Measurements from ENCODE around the gene MAGI2.
"Not testable (repeated sequence)": the region's sequence is repeated elsewhere in the genome, so short reads cannot be mapped to it uniquely, and the experiment has no call there.

MAGI2 gene

DNA sequence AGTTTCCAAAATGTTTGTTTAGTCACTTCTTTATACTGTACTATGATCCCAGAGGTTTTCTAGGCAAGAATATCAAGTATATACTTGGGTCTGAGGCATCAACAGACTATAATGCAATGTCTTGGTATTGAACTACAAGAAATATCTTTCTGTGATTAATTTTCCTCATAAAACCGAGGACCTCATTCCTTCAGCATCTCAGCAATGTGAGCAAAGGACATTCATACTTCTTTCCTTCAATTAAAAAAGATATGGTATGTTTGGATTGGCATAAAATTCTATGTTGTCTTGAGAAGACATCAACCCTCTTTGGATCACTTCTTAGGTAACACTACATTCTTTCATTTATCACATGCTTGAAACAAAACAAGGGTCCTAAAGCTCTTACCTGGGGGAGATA is 1130.3 kb downstream of the MAGI2 start:
- no peak for DNase-seq

DNA sequence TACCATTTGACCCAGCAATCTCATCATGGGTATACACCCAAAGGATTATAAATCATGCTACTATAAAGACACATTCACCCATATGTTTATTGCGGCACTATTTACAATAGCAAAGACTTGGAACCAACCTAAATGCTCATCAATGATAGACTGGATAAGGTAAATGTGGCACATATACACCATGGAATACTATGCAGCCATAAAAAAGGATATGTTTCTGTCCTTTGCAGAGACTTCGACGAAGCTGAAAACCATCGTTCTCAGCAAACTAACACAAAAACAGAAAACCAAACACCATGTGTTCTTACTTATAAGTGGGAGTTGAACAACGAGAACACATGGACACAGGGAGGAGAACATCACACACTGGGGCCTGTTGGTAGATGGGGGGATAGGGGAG is 1131.2 kb downstream of the MAGI2 start:
- not testable (repeated sequence) for DNase-seq

DNA sequence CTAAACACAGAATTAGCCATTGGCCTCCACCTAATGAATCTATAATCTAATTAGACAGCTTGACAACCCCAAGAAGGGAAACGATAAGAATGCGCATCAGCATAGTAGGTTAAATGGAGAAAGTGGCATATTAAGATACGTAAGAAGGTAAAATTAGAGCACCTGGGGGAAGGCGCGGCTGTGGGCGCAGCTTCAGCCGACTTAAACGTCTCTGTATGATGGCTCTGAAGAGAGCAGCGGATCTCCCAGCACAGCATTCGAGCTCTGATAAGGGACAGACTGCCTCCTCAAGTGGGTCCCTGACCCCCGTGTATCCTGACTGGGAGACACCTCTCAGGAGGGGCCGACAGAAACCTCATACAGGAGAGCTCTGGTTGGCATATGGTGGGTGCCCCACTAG is 1136.1 kb downstream of the MAGI2 start:
- DNase-seq = no peak

DNA sequence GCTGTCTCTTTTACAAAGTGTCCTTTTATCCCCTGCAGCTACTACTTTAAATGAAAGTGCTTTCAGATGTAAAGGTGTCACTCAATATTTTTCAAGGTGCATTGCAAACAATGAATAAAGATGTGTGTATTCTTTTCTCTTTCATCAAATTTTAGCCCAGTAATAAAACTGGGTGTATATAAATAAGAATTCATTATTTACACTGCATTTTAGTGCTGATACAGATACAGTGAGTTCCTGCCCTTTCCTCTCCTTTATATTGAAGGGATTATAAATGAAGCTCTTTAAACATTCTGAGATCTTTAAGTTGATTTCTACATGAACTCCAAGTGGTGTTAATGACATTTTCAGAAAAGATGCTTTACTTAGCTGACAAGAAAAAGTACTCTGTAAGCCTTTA is 1137.4 kb downstream of the MAGI2 start:
- no peak for DNase-seq

DNA sequence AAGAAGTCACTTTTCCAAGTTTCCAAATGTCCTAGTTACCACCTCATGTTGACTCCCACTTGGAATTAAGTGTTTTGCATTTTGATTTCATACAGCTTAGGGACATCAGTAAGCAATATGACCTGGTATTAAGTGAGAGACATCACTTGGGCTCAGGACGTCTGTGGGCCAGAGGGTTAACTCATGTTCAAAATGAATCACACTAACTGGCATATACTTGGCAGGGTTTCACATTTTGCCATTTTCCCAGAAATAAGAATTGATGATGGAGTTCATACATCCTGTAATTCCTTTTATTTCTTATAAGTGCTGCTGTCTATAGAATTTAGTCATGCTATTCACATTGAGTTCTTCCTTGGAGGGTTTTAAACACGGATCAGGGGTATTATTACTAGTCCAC is 1138.3 kb downstream of the MAGI2 start:
- DNase-seq = no peak

DNA sequence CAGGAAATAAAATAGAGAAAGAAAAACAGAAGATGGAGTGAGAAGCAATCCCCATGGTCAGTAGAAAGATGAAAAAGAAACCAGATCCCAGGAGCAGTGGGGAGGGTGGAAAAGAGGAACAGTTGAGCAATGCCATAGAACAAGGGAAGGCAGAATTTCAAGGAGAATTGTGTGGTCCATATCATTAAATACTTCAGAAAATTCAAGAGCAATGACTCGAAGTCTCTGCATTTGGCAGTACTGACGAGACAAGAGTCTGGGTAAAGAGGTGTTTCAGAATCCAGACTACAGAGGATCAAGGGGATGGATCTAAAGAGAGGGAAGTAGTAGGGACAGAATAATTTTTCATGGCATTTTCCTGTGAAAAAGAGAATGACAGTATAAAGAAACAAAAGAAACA is 1142.3 kb downstream of the MAGI2 start:
- no peak for DNase-seq

DNA sequence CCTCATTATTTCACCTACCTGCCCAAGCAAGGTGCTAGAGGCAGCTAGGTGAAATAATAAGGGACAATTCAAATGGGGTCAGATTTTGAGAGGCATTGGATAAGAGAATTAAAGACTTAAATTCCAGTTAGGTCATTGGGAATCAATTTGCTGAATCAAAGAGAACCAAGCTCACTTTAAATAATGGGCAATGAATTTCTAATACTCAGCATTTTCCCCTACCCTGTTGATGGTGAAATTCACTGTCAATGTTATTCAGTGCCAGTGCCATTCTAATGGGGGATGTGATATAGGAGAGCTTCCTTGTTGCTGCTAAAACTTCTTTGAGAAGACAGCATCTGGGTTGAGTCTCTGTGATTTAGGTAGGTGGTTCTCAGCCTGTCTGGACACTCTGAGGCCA is 1145.6 kb downstream of the MAGI2 start:
- DNase-seq = no peak

DNA sequence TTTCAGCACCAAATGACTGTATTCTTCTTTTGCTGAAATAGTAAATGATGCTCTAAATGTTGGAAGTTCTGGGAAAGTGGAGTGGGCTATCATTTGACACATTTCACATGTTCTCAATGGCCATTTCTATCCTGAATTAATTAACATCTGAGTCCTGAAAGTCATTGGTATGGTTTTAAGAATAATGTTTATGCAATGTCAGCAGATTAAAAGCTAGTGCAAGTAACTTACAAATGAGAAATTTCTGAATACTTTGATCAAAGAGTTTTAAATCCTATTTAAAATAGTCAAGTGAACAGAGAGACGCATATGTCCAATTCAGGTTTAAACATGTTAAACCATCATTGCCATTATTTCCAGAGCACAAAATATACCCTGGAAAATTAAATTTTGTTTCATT is 1146.8 kb downstream of the MAGI2 start:
- no peak for DNase-seq

DNA sequence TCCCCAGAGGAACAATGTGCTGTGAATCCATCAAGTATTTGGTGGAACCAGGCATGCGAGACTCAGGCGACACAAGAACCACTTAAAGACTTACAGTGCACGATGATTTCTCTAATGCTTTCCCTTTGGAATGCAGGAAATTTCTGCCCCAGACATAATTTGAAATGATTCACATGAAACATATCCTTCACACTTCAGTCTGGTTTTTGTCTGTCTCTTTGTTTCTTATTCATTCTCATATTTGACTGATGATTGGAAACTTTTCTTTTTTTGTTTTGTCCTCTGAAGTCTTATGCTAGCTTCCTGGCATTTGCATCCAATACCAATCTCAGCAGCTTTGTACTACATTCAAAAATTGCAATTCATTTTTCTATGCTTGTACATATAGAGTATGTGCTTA is 1152.1 kb downstream of the MAGI2 start:
- DNase-seq = no peak

DNA sequence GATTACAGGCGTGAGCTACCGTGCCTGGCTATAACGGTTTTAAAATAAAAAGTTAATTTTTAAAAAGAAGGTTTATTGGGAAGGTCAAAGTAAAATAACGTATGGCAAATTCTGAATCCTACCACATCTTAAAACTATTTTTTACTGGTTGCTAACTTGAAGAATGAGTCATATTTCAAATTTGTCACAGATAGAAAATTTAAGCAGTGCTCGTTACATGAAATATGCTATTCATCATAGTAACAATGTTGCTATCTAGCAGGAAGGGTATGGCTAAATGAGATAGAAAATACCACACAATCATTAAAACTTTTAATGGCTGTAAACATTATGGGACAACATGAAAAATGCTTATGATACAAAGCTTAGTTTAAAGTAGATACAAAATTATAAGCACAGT is 1154.4 kb downstream of the MAGI2 start:
- no peak for DNase-seq

DNA sequence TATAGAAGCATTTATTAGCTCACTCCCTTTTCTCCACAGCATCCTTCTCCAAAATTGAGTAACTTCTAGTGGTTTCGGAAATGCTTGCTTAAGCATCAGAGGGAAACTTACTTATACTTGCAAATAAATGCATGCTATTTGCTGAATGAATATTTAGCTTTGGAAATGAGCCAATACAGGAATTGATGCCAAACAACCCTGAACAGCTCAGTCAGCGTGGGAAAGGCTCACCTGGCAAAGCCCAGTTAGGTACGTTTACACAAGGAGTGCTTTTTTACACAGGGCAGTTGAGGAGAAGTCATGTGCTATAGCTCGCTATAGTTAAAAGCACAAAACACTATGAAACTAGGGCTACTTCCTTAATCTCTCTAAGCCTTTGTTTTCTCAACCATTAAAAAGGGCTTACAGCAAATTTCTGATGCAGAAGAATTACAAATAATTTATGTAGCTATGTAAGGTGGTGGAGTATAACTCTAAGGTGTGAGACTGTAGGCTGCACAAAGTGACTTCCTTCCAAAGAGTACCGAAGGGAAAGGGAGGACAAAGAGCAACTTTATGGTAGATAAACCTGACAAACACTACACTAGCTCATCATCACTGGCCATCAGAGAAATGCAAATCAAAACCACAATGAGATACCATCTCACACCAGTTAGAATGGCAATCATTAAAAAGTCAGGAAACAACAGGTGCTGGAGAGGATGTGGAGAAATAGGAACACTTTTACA is 1156.7 kb downstream of the MAGI2 start:
- DNase-seq = peak; percentile 86

DNA sequence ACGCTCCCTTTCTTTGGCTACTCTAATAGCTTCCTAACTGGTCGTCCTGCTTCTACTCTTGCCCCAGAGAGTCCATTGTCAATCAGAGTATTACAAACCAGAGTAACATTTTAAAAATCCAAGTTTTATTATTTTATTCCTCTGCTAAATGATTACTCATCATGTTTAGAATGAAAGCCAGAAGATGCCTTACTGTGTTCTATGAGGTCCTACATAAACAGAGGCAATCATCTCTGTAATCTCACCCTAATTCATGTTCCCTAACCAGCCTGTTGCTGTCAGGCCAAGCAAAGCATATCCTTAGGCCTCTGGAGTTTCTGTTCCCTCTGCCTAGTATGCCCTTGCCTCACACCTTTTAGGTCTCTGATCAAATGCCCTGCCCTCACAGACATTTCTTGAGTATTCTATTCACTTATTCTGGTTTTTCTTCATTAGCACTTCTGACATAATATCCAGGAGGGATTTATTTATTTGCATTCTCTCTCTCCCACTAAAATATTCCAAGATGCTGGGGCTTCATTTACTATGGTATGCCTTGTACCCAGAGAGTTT is 1157.3 kb downstream of the MAGI2 start:
- no peak for DNase-seq

DNA sequence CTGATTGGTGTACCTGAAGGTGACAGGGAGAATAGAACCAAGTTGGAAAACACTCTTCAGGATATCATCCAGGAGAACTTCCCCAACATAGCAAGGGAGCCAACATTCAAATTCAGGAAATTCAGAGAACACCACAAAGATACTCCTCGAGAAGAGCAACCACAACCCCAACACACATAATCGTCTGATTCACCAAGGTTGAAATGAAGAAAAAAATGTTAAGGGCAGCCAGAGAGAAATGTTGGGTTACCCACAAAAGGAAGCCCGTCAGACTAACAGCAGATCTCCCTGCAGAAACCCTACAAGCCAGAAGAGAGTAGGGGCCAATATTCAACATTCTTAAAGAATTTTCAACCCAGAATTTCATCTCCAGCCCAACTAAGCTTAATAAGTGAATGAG is 1164.0 kb downstream of the MAGI2 start:
- not testable (repeated sequence) for DNase-seq

DNA sequence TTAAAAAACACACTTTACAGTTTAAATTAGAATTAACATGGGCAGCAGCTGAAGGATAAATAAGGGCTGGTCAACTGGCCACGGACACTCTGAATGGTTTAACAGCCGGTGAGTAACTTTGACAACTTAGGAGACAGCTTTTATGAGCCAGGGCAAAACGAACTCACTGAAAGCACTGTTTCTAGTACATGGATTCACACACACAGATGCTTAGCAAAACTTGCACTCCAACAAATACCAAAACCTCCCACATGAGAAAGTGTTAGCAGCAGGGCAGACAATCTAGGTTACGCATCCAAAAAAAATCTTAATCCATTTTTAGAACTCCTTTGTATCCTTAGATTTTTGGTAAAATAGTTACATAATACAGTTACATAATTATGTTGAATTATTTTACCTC is 1168.5 kb downstream of the MAGI2 start:
- DNase-seq = no peak

DNA sequence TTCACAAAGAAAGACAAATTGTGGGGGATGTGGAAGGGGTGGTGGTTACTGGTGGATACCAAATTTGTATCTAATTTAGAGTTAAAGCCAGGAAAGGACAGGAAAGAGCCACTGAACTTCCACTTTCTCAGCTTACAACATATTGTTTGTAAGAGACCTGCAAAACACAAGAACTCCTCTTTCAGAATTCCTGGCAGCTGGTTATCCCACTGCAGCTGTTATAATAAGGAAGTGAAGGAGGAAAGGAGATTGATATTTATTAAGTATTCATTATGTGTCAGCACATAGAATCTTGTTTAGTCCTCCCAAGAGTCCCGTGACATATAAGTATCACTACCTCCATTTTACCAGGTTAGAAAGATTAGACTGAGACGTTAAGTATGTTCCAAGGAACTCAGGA is 1173.2 kb downstream of the MAGI2 start:
- DNase-seq = no peak

DNA sequence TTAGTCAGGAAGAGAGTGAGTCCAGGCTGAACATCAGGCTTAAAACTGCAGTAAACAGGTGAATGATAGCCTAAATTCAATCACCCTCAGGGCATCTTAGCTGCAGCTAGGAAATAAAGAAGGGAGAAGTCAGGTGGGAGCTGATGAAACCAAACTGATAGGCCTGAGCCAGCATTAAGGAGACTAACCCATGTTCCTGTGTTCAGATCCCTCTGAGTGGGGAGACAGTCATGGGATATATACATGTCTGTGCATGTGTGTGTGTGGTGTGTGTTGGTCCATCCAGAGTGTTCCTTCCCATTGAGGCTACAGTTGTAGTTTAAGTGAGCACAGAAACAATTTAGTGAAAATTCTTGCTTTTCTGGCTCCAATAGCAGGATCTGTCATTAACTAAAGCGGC is 1174.0 kb downstream of the MAGI2 start:
- DNase-seq = no peak

DNA sequence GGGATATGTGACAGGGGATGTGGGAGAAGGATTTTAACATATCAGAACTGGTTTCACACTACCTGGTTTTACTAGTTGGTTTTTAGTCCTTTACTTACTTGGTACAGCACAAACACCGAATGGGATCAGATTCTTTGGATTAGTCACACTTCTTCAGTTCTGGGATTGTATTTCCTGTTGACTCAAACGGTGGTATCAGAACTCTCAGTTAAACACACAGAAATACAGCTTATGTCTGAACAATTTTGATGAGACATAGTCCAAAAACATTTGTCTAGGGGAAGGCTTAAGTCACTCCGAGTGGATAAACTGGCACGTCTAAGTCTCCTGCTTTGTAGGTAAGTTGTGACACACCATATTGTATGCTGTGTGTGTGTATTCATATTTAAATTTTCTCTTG is 1174.4 kb downstream of the MAGI2 start:
- no peak for DNase-seq

DNA sequence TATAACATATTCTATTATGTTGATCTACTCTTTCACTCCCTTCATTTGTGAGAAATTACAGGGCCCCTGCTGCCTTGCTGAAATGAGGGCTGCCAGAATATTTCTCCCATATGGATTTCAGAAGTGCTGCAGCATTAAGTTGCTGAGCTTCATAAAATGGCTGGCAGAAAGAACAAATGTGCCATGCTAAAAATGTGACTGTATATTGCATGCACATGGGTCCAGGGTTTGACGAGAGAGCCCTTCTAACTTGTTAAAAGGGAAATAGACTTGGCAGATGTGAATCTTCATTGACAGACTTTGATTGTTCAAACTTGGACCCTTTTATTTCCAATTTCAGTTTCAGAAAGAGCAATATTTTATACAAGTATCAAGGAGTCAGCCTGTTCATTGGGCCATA is 1186.3 kb downstream of the MAGI2 start:
- no peak for DNase-seq

DNA sequence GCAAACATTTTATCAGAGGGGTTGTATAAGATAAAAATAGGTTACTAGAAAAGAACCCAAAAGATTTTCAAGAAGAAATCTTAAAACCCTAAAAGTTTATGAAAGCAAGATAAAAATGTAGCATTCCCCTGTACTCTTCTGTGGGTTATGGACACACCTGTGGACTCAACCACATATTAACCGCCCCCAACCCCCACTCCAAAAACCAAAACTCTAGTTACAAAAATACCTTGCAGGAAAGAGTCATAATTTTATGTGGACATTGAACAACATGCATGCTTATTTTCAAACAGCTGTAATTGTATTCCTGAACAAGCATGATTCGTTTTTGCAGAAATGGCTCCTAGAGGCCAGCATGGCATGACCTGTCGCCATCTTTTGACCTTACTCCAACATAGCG is 1188.0 kb downstream of the MAGI2 start:
- DNase-seq = no peak

DNA sequence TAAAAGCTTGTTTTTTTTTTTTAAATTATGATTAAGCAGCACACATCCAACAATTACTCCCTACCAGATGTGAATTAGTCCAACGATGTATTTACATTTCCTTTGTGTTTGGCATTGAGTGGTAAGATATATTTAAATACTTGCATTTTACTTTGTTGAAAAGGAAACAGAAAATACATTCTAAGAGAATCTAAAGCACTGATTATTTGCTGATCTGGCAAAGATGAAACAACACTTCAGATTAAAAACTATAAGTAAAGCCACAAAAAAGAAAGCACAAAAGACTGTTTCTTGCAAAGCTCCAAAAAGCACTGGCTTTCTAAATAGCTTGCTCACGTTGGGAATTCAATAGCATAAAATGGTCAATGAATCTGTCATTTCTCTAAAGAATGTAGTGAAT is 1188.4 kb downstream of the MAGI2 start:
- DNase-seq = no peak

DNA sequence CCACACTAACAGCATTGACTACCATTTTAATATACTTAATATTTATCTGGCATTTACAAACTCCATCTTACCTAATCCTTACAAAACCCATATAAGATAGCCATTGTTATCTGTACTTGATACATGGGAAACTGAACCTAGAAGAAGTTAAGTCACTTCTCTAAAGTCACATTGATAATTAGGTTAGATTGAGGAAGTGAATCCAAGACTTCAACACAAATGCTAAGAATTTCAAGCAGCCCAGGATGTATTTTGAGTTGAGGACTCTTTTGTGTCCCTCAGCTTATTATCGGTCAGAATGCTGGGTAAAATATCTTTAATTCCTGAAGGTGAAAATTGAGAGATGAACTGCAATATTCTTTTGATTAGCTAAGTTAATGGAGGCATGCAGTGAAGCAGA is 1189.4 kb downstream of the MAGI2 start:
- DNase-seq = no peak

DNA sequence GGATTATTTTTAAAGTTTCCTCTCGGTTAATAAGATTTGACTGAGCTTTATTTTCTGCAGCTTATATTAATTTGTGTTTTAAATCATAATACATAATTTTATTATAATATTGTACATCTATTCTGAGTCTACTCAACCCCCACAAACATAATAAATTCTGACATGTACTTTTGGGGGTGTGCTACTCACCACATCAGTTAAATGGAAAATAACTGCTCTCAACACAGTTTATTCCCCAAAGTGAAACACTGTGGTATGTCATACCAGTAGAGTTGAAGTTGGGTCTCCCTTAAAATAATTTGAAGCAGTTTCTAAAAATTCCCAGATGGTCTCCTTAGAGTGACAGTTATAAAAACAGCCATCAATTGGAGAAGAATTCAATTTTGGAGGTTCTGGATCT is 1191.7 kb downstream of the MAGI2 start:
- no peak for DNase-seq

DNA sequence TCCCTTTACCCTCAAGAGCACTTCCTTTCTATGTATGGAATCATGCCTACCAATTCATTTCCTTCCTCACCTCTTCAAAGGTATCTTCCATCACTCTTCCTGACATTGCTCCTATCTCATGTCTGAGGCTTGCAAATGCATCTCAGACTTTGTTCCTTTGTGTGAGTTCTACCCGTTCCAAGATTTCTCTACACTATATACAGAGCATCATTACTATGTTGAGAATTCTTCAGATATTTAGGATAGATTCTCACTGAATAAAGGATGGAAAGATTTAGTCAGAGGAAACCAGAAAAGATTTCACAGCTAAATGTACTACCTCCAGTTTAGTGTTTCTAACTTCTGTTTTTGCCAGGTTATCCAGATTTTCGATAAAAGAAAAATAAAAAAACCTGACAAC is 1192.2 kb downstream of the MAGI2 start:
- no peak for DNase-seq

DNA sequence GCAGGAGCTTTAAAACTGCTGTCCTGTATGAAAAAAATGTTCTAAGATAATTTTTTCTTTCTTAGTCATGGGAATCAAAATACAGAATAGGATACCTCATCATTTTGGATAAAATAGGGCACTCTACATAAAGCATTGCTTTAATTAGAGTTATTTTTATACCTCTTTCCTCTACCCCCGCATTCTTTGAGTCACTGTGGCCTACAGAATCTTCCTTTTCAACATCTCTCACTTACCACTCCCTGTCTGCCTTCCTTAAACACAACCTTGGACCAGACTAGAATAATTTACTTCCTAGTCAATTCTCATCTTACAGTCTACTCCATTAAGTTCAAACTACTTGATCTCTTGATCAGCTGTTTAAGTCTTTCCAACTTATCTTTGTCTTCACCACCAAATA is 1192.6 kb downstream of the MAGI2 start:
- no peak for DNase-seq

DNA sequence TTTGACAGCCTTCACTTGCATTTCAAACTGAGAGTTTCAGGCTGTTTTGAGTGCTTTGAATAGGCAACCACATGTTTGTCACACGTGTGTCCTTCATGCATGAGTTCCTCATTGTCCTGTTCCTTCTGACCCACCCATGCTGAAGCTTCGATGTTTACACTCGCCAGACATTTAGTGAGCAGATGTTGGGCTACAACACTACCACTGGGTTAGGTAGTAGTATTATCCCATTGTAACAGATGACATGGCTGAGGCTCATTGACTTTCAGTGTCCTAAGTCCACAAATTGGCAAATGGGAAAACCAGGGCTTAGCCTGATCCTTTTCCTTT is 1198.8 kb downstream of the MAGI2 start:
- DNase-seq = peak; percentile 91
